Pancreas (tissue), 10 donors: ENCODE data around the gene PPIF. TPM values are rescaled to one million over a fixed set of nuclear protein-coding genes. Genes with fewer than 3 reads are reported as not detected.

Experiments used
- ATAC-seq, 4 donors: fragments of 200-7000 bp; cut with Tn5 transposase; one replicate each; pipeline versions ENCODE4 v1.8.0 to v1.9.1; 2020; ENCODE audit warnings: mild to moderate bottlenecking in 4 of 4, moderate library complexity in 4 of 4
- DNase-seq, 6 donors: peaks; one replicate each; pipeline ENCODE4 v3.0.0-alpha.2; 2020
- FAIRE-seq: peaks from 2 replicates; lab custom pipeline; 2012; peaks lifted over from hg19 to GRCh38; lab: Jason Lieb, UNC
- H3K27ac ChIP-seq, 4 donors: fragments of 200-600 bp; sonication (generic); 1 replicate in 3 of 4; 2 replicates in 1 of 4; pipeline versions ENCODE4 v1.5.0 to v1.8.0; 2020
- H3K27me3 ChIP-seq, 4 donors: fragments of 200-600 bp; one replicate each; pipeline ENCODE4 v1.8.0; 2021
- H3K36me3 ChIP-seq, 3 donors: fragments of 200-600 bp; sonication (generic) in 1 of 3; one replicate each; pipeline versions ENCODE4 v1.5.0 to v1.8.0; 2020 to 2021
- H3K4me1 ChIP-seq, 3 donors: fragments of 200-600 bp; one replicate each; pipeline ENCODE4 v1.8.0; 2021
- H3K4me3 ChIP-seq, 4 donors: fragments of 200-600 bp; sonication (generic) in 2 of 4; one replicate each; pipeline versions ENCODE4 v1.5.0 to v1.8.0; 2020 to 2021
- H3K9me3 ChIP-seq, 4 donors: fragments of 200-600 bp; one replicate each; pipeline ENCODE4 v1.8.0; 2021
- CTCF ChIP-seq, 4 donors: fragments of 200-600 bp; sonication (generic) in 3 of 4; IDR thresholded peaks; one replicate each; pipeline versions ENCODE4 v1.5.0 to v1.8.0; 2021; ENCODE audit warnings: antibody characterized with exemption in 4 of 4
- WGBS, 2 donors: extraction: QIAGEN DNeasy Blood & Tissue Kit; methylation state at CpG; one replicate each; pipeline ENCODE4 v1.1.7; 2013; 5-methylcytosine and 5-hydroxymethylcytosine counted together
- intact Hi-C, 3 donors: fragments of 100-400 bp; cut with DNase I; formaldehyde crosslinking; loops; one replicate each; pipeline versions ENCODE4 v1.11.1 to v1.14.2; 2022
- polyA plus RNA-seq, 2 donors: library from polyadenylated mRNA; stranded (reverse); fragments of 200-250 nt; gene quantifications; one replicate each; pipeline ENCODE4 v1.2.3, GENCODE V29; 2013
- total RNA-seq, 6 donors: library from RNA; stranded (reverse); fragmentation: NEBNext Ultra II Directional in 4 of 6; extraction: Animal tissue kit (Norgen Biotek cat#: 25700) in 4 of 6; gene quantifications; one replicate each; pipeline versions ENCODE4 v1.2.1 to v1.2.4, GENCODE V29; 2021 to 2023
- donor health status: healthy with polysubstance abuse.
- donor health status: DM: no; HTN: no; CAD: no; lungs with moderate emphysema.
- donor health status: DM: no; HTN: no; CAD: no.
- donor health status: control.
- donor health status: control.
- donor health status: Bipolar disorder and iron deficiency.
- donor health status: DM: yes; HTN: yes; CAD: no.
- donor health status: DM: no; HTN: no; CAD: no.
- donor health status: DM: no; HTN: no; CAD: no.
- donor health status: DM: yes; HTN: yes; CAD: no.

The PPIF gene
- total and polyA plus RNA-seq, 8 donors = 21.2 to 61.8 (median 42.0) TPM

DNA sequence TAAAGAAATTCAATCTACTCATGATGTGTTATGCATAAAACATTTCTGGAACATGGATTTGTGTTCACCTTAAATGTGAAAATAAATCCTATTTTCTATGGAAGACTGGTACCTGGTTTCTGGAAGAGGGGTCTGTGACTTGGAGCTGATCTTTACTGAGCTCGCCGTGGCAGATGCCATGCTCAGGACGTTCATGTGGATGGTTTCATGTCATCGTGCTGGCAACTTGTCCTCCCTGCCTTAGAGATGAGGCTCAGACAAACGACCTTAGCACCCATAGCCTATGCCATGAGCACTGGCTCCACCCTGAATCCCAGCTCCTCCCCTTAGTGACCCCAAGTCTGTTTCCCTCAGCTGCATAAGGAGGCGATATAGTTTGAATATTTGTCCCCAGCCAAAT lies 7.3 kb downstream of the PPIF start:
- no peak for DNase-seq
- no peak for TF ChIP-seq CTCF (IDR thresholded peaks at IDR 0.05)
- intact Hi-C loops = no loop called here
- no peak overlapping the region for H3K4me3 ChIP-seq
- H3K27ac ChIP-seq = no peak overlapping the region
- peaks cover 0 to 9% (median 1%) of the 10 kb centered on the region in 3 donors for H3K4me1 ChIP-seq
- FAIRE-seq = no peak
- H3K27me3 ChIP-seq = no peaks in the 10 kb centered on the region
- H3K9me3 ChIP-seq = no peaks in the 10 kb centered on the region
- ATAC-seq = no peak
- peaks cover 17 to 58% (median 36%) of the 10 kb centered on the region in 3 donors for H3K36me3 ChIP-seq
- WGBS, 2 donors = 86 to 90% methylated on average over 6 of the region's 6 CpGs

- intact Hi-C loops = no loop called here
- FAIRE-seq = no peak
- H3K36me3 ChIP-seq = peaks cover 17 to 49% (median 28%) of the 10 kb centered on the region in 3 donors
- H3K4me3 ChIP-seq = no peak overlapping the region
- ATAC-seq = no peak
- TF ChIP-seq CTCF (IDR thresholded peaks at IDR 0.05) = no peak
- H3K27me3 ChIP-seq = no peaks in the 10 kb centered on the region
- H3K9me3 ChIP-seq = no peaks in the 10 kb centered on the region
- no peak overlapping the region for H3K27ac ChIP-seq
- 88% methylated on average over 6 of the region's 6 CpGs for WGBS, 2 donors
- DNase-seq = no peak
- peaks cover 0 to 4% (median 0%) of the 10 kb centered on the region in 3 donors for H3K4me1 ChIP-seq
Observed at GRCh38 chr10:79355420-79356017, 8.2 kb downstream of the PPIF start.

DNA sequence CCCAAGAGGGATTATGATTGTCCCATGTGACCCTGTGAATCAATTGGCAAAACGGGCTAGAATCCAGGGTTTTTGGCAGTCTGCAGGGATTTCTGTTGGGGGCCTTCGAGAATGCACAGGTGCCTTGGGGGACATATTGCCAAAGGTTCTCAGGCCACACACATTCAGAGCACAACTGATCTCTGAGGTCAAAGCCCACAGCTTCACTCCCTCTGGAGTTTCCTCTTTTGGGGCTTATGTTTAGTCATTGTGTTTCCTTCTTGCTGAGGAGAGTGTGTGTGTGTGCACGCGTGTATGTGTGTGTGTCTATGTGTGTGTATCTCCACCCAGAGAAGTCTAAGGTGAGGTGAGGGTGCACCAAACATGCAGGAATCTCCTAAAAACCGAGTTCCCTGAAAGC lies 8.8 kb downstream of the PPIF start:
- no peaks in the 10 kb centered on the region for H3K9me3 ChIP-seq
- intact Hi-C loops = no loop called here
- TF ChIP-seq CTCF (IDR thresholded peaks at IDR 0.05) = no peak
- H3K36me3 ChIP-seq = peaks cover 16 to 45% (median 26%) of the 10 kb centered on the region in 3 donors
- H3K27ac ChIP-seq = no peak overlapping the region
- ATAC-seq (peak in 1 of 4 donors; percentile 26), FAIRE-seq (no peak), DNase-seq (peak in 1 of 6 donors; percentile 13)
- no peak overlapping the region for H3K4me3 ChIP-seq
- H3K27me3 ChIP-seq = no peaks in the 10 kb centered on the region
- 81 to 90% methylated on average over 5 of the region's 5 CpGs for WGBS, 2 donors
- H3K4me1 ChIP-seq = peaks cover 0 to 4% (median 0%) of the 10 kb centered on the region in 3 donors

- no peak overlapping the region for H3K4me3 ChIP-seq
- H3K4me1 ChIP-seq = peaks cover 0 to 4% (median 0%) of the 10 kb centered on the region in 3 donors
- TF ChIP-seq CTCF (IDR thresholded peaks at IDR 0.05) = no peak
- no peaks in the 10 kb centered on the region for H3K27me3 ChIP-seq
- ATAC-seq (no peak), DNase-seq (no peak), FAIRE-seq (no peak)
- intact Hi-C loops = no loop called here
- H3K27ac ChIP-seq = no peak overlapping the region
- H3K9me3 ChIP-seq = no peaks in the 10 kb centered on the region
- peaks cover 10 to 35% (median 17%) of the 10 kb centered on the region in 3 donors for H3K36me3 ChIP-seq
- 93% methylated on average over 9 of the region's 9 CpGs for WGBS, 2 donors
Observed at GRCh38 chr10:79357180-79357579, 9.9 kb downstream of the PPIF start.

GRCh38 chr10:79358811-79359210 lies 11.5 kb downstream of the PPIF start:
- peaks cover 5 to 18% (median 11%) of the 10 kb centered on the region in 3 donors for H3K36me3 ChIP-seq
- TF ChIP-seq CTCF (IDR thresholded peaks at IDR 0.05) = no peak
- H3K9me3 ChIP-seq = no peaks in the 10 kb centered on the region
- intact Hi-C loops = no loop called here
- peaks cover 0 to 4% (median 0%) of the 10 kb centered on the region in 3 donors for H3K4me1 ChIP-seq
- DNase-seq = peak in 3 of 6 donors; percentile 17 to 45 (median 25)
- no peak overlapping the region for H3K27ac ChIP-seq
- ATAC-seq = peak; percentile 58 to 87 (median 83)
- FAIRE-seq = no peak
- WGBS, 2 donors = 32 to 36% methylated on average over 5 of the region's 5 CpGs
- no peak overlapping the region for H3K4me3 ChIP-seq
- no peaks in the 10 kb centered on the region for H3K27me3 ChIP-seq
